HEK293 (cell line): Measurements from ENCODE around the gene NRP2.

Experiments used
- CTCF ChIA-PET: fragments of 350-600 bp; formaldehyde crosslinking; extraction: SDS; loops from one replicate; lab custom pipeline; 2021; ENCODE audit warnings: antibody characterized with exemption; lab: Yijun Ruan, JAX
- POLR2A ChIA-PET: fragments of 300-600 bp; formaldehyde crosslinking; extraction: SDS; loops from one replicate; lab custom pipeline; 2020; ENCODE audit warnings: antibody characterized with exemption, inconsistent platforms; lab: Yijun Ruan, JAX
- H3K27ac ChIP-seq: fragments of 200-500 bp; sonication (Bioruptor generic); 2 replicates; pipeline ENCODE4 v1.5.1; 2014; ENCODE audit warnings: low read depth, low read length, control low read depth, inconsistent platforms; ENCODE audit errors: extremely low read depth
- H3K36me3 ChIP-seq, 2 experiments: fragments of 200-500 bp in 1 of 2; sonication (Bioruptor generic) in 1 of 2; 1 replicate in 1 of 2; 2 replicates in 1 of 2; pipeline ENCODE4 v1.5.1; 2014 to 2017; ENCODE audit warnings: inconsistent platforms in 2 of 2, low read length in 2 of 2; ENCODE audit not compliant: control insufficient read depth in 2 of 2, insufficient read depth in 1 of 2
- H3K4me1 ChIP-seq: fragments of 200-500 bp; sonication (Bioruptor generic); 2 replicates; pipeline ENCODE4 v1.5.1; 2014; ENCODE audit warnings: mild to moderate bottlenecking, low read length, inconsistent platforms; ENCODE audit not compliant: control insufficient read depth, insufficient read depth
- H3K4me3 ChIP-seq: 2 replicates; pipeline ENCODE4 v1.5.1; 2011; ENCODE audit warnings: low read depth, mild to moderate bottlenecking, control low read depth, low read length, moderate library complexity
- H3K9me3 ChIP-seq: fragments of 200-500 bp; sonication (Bioruptor generic); 2 replicates; pipeline ENCODE4 v1.5.1; 2014; ENCODE audit warnings: low read depth, low read length, inconsistent platforms; ENCODE audit not compliant: control insufficient read depth, insufficient read depth
- AEBP2 ChIP-seq: fragments of 450-650 bp; formaldehyde crosslinking; IDR thresholded peaks from 2 replicates; pipeline ENCODE4 v1.5.1; 2016; ENCODE audit warnings: missing biosample characterization, missing genetic modification characterization, borderline replicate concordance
- BCL11B ChIP-seq: fragments of 450-650 bp; formaldehyde crosslinking; IDR thresholded peaks from 2 replicates; pipeline ENCODE4 v1.5.1; 2016; ENCODE audit warnings: low read depth, missing biosample characterization, missing genetic modification characterization
- EGR2 ChIP-seq: fragments of 450-650 bp; formaldehyde crosslinking; IDR thresholded peaks from 2 replicates; pipeline ENCODE4 v1.5.1; 2016; ENCODE audit warnings: low read depth, missing biosample characterization, missing genetic modification characterization
- GLI4 ChIP-seq: fragments of 450-650 bp; formaldehyde crosslinking; IDR thresholded peaks from 2 replicates; pipeline ENCODE4 v1.5.1; 2016; ENCODE audit warnings: missing biosample characterization, missing genetic modification characterization
- PRDM1 ChIP-seq: fragments of 450-650 bp; formaldehyde crosslinking; IDR thresholded peaks from 2 replicates; pipeline ENCODE4; 2016; ENCODE audit warnings: missing biosample characterization, missing genetic modification characterization
- SP7 ChIP-seq: fragments of 450-650 bp; formaldehyde crosslinking; IDR thresholded peaks from 2 replicates; pipeline ENCODE4 v1.5.1; 2016; ENCODE audit warnings: missing biosample characterization, missing genetic modification characterization
- ZBTB26 ChIP-seq: fragments of 450-650 bp; formaldehyde crosslinking; optimal IDR thresholded peaks from 2 replicates; pipeline ENCODE3; 2016; ENCODE audit warnings: missing biosample characterization, mild to moderate bottlenecking, missing genetic modification characterization
- ZFP37 ChIP-seq: fragments of 450-650 bp; formaldehyde crosslinking; IDR thresholded peaks from 2 replicates; pipeline ENCODE4 v1.5.1; 2016; ENCODE audit warnings: missing biosample characterization, missing genetic modification characterization
- ZFP69B ChIP-seq: fragments of 450-650 bp; formaldehyde crosslinking; IDR thresholded peaks from 2 replicates; pipeline ENCODE4 v1.5.1; 2016; ENCODE audit warnings: missing biosample characterization, missing genetic modification characterization
- ZNF157 ChIP-seq: fragments of 450-650 bp; formaldehyde crosslinking; IDR thresholded peaks from 2 replicates; pipeline ENCODE4 v1.5.1; 2016; ENCODE audit warnings: missing biosample characterization, missing genetic modification characterization
- ZNF16 ChIP-seq: fragments of 450-650 bp; formaldehyde crosslinking; IDR thresholded peaks from 2 replicates; pipeline ENCODE4 v1.5.1; 2016; ENCODE audit warnings: low read depth, missing biosample characterization, missing genetic modification characterization
- ZNF169 ChIP-seq: fragments of 450-650 bp; formaldehyde crosslinking; IDR thresholded peaks from 2 replicates; pipeline ENCODE4 v1.5.1; 2016; ENCODE audit warnings: missing biosample characterization, missing genetic modification characterization
- ZNF18 ChIP-seq: fragments of 450-650 bp; formaldehyde crosslinking; IDR thresholded peaks from 2 replicates; pipeline ENCODE4 v1.5.1; 2016; ENCODE audit warnings: missing biosample characterization, missing genetic modification characterization
- ZNF26 ChIP-seq: fragments of 450-650 bp; formaldehyde crosslinking; IDR thresholded peaks from 2 replicates; pipeline ENCODE4 v1.5.1; 2016; ENCODE audit warnings: missing biosample characterization, missing genetic modification characterization
- ZNF274 ChIP-seq, 2 experiments: fragments of 200-500 bp in 1 of 2; fragments of 450-650 bp in 1 of 2; sonication (Bioruptor generic) in 1 of 2; formaldehyde crosslinking in 1 of 2; IDR thresholded peaks; 2 replicates each; pipeline versions ENCODE4 v1.5.1 to v1.6.1; 2014 to 2016; ENCODE audit warnings: borderline replicate concordance in 1 of 2, inconsistent platforms in 1 of 2, low read length in 1 of 2, missing biosample characterization in 1 of 2, missing genetic modification characterization in 1 of 2
- ZNF394 ChIP-seq: fragments of 450-650 bp; formaldehyde crosslinking; IDR thresholded peaks from 2 replicates; pipeline ENCODE4 v1.5.1; 2016; ENCODE audit warnings: missing biosample characterization, missing genetic modification characterization, mild to moderate bottlenecking, moderate library complexity, borderline replicate concordance
- ZNF404 ChIP-seq: fragments of 450-650 bp; formaldehyde crosslinking; IDR thresholded peaks from 2 replicates; pipeline ENCODE4 v1.5.1; 2017; ENCODE audit warnings: missing biosample characterization, missing genetic modification characterization
- ZNF423 ChIP-seq: fragments of 450-650 bp; formaldehyde crosslinking; IDR thresholded peaks from 2 replicates; pipeline ENCODE4 v1.5.1; 2016; ENCODE audit warnings: missing biosample characterization, missing genetic modification characterization
- ZNF449 ChIP-seq: fragments of 450-650 bp; formaldehyde crosslinking; IDR thresholded peaks from 2 replicates; pipeline ENCODE4 v1.5.1; 2017; ENCODE audit warnings: missing biosample characterization, mild to moderate bottlenecking, missing genetic modification characterization, moderate library complexity
- ZNF48 ChIP-seq: fragments of 450-650 bp; formaldehyde crosslinking; IDR thresholded peaks from 2 replicates; pipeline ENCODE4 v1.5.1; 2016; ENCODE audit warnings: missing biosample characterization, missing genetic modification characterization
- ZNF513 ChIP-seq: fragments of 450-650 bp; IDR thresholded peaks from 2 replicates; pipeline ENCODE4 v1.5.1; 2018; ENCODE audit warnings: missing biosample characterization, missing genetic modification characterization
- ZNF664 ChIP-seq: fragments of 450-650 bp; formaldehyde crosslinking; IDR thresholded peaks from 2 replicates; pipeline ENCODE4 v1.5.1; 2016; ENCODE audit warnings: missing biosample characterization, missing genetic modification characterization
- ZNF670 ChIP-seq: fragments of 450-650 bp; formaldehyde crosslinking; IDR thresholded peaks from 2 replicates; pipeline ENCODE4 v1.5.1; 2016; ENCODE audit warnings: missing biosample characterization, missing genetic modification characterization, low read depth
- ZNF777 ChIP-seq: fragments of 450-650 bp; formaldehyde crosslinking; IDR thresholded peaks from 2 replicates; pipeline ENCODE4 v1.5.1; 2017; ENCODE audit warnings: missing biosample characterization, missing genetic modification characterization, borderline replicate concordance

The NRP2 gene

GRCh38 chr2:205755923-205756322 lies 73.6 kb downstream of the NRP2 start (continued):
- TF ChIP-seq ZNF48: no peak
- no peak for TF ChIP-seq PRDM1
- no peak for TF ChIP-seq ZBTB26 (tag by site-specific recombination)
- TF ChIP-seq ZNF274 (IDR thresholded peaks at IDR 0.05; ENCODE audit: low read length): no peak
- TF ChIP-seq ZNF274 (tag by site-specific recombination; IDR thresholded peaks at IDR 0.05; ENCODE audit: borderline replicate concordance): no peak
- TF ChIP-seq ZNF18 (tag by site-specific recombination): no peak
- no peak for TF ChIP-seq SP7 (tag by site-specific recombination)
- no peak for TF ChIP-seq ZNF513

- CTCF ChIA-PET: interaction anchor here (1.0 to 1.2 kb wide), 2 partner anchors 36 to 129 kb away, joined by 4 read pairs; no protein-coding TSS in a partner anchor
- H3K4me1 ChIP-seq: no peaks in the 10 kb centered on the region
- peaks cover 0 to 9% of the 10 kb centered on the region in 2 experiments; a peak in 1 of 3 replicates for H3K36me3 ChIP-seq
- TF ChIP-seq ZNF664 (tag by site-specific recombination): no peak
- no peak for TF ChIP-seq ZFP69B
- TF ChIP-seq ZNF449 (tag by site-specific recombination): no peak
- TF ChIP-seq ZNF404 (tag by site-specific recombination): no peak
- TF ChIP-seq ZNF670: no peak
- no peak for TF ChIP-seq ZNF157
- H3K9me3 ChIP-seq: no peaks in the 10 kb centered on the region
- POLR2A ChIA-PET: no interaction called here
- no peak overlapping the region for H3K27ac ChIP-seq
- no peak overlapping the region for H3K4me3 ChIP-seq
Measured at GRCh38 chr2:205757271-205757670, 75.0 kb downstream of the NRP2 start.

GRCh38 chr2:205758051-205758450 lies 75.8 kb downstream of the NRP2 start:
- Histone ChIP-seq H3K4me1 (no peaks in the 10 kb centered on the region), H3K9me3 (no peaks in the 10 kb centered on the region), H3K4me3 (no peak overlapping the region), H3K27ac (no peak overlapping the region), H3K36me3 (peaks cover 0 to 3% of the 10 kb centered on the region in 2 experiments; a peak in 1 of 3 replicates)
- CTCF ChIA-PET: interaction anchor here (0.6 to 1.2 kb wide), 3 partner anchors 37 to 1020 kb away, joined by 3 to 4 read pairs (median 4); no protein-coding TSS in a partner anchor
- POLR2A ChIA-PET: no interaction called here
- no peak for TF ChIP-seq BCL11B
- no peak for TF ChIP-seq ZBTB26 (tag by site-specific recombination)
- no peak for TF ChIP-seq ZNF16 (tag by site-specific recombination)
- TF ChIP-seq ZFP37: no peak
- no peak for TF ChIP-seq ZNF169 (tag by site-specific recombination)
- no peak for TF ChIP-seq AEBP2
- TF ChIP-seq ZNF394 (tag by site-specific recombination): no peak
- no peak for TF ChIP-seq ZNF777 (tag by site-specific recombination)
- TF ChIP-seq EGR2 (tag by site-specific recombination): no peak
- no peak for TF ChIP-seq ZNF423 (tag by site-specific recombination)
- no peak for TF ChIP-seq GLI4 (tag by site-specific recombination)
- no peak for TF ChIP-seq ZNF26 (tag by site-specific recombination)
